ENCODE measurements around the gene SYCE1. TPM values are rescaled to one million over a fixed set of nuclear protein-coding genes. Genes with fewer than 3 reads are reported as not detected.
"Not testable (repeated sequence)": the region's sequence is repeated elsewhere in the genome, so short reads cannot be mapped to it uniquely, and the experiment has no call there.

Gene SYCE1
- total RNA-seq, 1 donor from 2014 or later = 0.26 TPM

DNA sequence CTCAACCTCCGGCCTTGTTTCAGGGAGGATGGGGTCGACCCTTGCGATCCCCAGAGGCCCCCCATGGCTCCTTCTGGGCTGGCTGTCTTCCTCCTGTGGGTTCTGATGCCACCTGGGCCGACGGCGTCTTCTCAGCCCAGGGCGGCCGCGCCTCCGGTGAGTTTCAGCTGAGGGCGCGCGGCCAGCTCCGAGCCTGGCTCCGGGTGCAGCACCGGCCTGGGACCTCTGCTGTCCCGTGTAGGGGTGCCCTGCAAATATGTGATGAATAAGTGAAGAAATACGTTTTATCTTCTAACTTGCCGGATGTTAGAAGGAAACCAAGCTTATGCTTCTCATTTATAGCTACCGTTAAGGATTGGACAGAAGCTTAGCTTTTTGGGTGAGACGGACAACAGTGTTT lies 4.4 kb upstream of the SYCE1 start:
- H3K9me3 Mint-ChIP-seq (ENCODE audit: unreplicated experiment); H3K4me1 Mint-ChIP-seq (ENCODE audit: unreplicated experiment); H3K27ac Mint-ChIP-seq (ENCODE audit: unreplicated experiment); H3K4me3 Mint-ChIP-seq (ENCODE audit: unreplicated experiment); DNase-seq (ENCODE audit: low spot score); H3K27me3 Mint-ChIP-seq (ENCODE audit: unreplicated experiment); H3K36me3 Mint-ChIP-seq (ENCODE audit: low read depth, unreplicated experiment): not testable (repeated sequence)

DNA sequence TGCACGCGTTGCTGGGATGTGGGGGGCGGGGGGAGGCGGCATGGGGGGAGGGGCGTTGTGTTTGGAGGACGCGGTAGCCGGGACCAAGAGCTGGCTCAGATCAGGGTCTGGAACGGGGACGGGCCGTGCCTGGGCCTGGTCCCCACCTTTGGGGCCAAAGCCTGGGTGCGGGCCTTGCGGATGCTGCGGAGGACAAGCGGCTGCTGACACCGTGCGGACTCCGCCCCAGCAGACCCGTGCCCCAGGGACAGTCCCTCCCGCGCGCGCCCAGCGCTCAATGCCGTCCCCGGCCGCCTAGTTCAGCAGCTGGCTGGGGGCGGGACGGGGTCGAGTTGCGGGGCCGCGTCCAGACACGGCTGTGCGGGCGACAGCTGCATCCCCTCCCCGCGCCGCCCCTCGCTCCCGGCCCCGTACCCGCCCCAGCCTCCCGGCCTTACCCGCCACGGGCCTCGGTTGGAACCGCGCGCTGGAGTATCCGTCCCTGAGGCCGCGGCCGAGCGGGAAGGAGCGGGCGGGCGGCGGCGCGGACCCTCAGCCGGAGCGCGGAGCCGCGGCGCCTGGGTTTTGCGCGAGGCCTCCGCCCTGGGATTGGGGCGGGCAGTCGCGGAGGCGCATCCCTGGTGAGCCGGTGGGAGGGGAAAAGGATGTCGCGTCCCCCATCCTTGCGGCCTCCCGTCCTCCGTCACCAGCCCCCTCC lies 3.6 kb upstream of the SYCE1 start:
- not testable (repeated sequence) for H3K4me1 Mint-ChIP-seq (ENCODE audit: unreplicated experiment); DNase-seq (ENCODE audit: low spot score); H3K27me3 Mint-ChIP-seq (ENCODE audit: unreplicated experiment); H3K9me3 Mint-ChIP-seq (ENCODE audit: unreplicated experiment); H3K4me3 Mint-ChIP-seq (ENCODE audit: unreplicated experiment); H3K27ac Mint-ChIP-seq (ENCODE audit: unreplicated experiment); H3K36me3 Mint-ChIP-seq (ENCODE audit: low read depth, unreplicated experiment)

DNA sequence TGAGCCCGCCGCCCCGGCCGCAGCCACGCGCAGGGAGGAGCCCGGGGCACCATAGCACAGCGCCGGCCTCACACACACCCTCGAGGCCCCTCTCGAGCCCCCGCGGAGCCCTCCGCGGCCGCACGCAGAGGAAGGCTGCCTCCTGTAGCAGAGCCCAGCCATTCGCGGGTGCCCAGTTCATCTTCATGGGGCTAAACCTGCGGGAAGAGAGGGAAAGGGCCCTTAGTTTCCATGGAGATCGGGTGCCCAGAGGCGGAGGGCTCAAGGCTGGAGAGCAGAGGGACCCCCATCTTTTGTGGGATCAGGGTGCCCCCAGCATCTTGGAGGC lies 2.9 kb upstream of the SYCE1 start:
- no peak for DNase-seq (ENCODE audit: low spot score)
- H3K27ac Mint-ChIP-seq (ENCODE audit: unreplicated experiment) = no peak overlapping the region
- no peaks in the 10 kb centered on the region for H3K9me3 Mint-ChIP-seq (ENCODE audit: unreplicated experiment)
- H3K4me3 Mint-ChIP-seq (ENCODE audit: unreplicated experiment) = no peak overlapping the region
- TF ChIP-seq, protein P1, sequence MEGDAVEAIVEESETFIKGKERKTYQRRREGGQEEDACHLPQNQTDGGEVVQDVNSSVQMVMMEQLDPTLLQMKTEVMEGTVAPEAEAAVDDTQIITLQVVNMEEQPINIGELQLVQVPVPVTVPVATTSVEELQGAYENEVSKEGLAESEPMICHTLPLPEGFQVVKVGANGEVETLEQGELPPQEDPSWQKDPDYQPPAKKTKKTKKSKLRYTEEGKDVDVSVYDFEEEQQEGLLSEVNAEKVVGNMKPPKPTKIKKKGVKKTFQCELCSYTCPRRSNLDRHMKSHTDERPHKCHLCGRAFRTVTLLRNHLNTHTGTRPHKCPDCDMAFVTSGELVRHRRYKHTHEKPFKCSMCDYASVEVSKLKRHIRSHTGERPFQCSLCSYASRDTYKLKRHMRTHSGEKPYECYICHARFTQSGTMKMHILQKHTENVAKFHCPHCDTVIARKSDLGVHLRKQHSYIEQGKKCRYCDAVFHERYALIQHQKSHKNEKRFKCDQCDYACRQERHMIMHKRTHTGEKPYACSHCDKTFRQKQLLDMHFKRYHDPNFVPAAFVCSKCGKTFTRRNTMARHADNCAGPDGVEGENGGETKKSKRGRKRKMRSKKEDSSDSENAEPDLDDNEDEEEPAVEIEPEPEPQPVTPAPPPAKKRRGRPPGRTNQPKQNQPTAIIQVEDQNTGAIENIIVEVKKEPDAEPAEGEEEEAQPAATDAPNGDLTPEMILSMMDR (IDR thresholded peaks at IDR 0.05; ENCODE audit: unreplicated experiment) = no peak
- H3K4me1 Mint-ChIP-seq (ENCODE audit: unreplicated experiment) = no peaks in the 10 kb centered on the region
- H3K27me3 Mint-ChIP-seq (ENCODE audit: unreplicated experiment) = peaks cover 2% of the 10 kb centered on the region
- H3K36me3 Mint-ChIP-seq (ENCODE audit: low read depth, unreplicated experiment) = no peaks in the 10 kb centered on the region

DNA sequence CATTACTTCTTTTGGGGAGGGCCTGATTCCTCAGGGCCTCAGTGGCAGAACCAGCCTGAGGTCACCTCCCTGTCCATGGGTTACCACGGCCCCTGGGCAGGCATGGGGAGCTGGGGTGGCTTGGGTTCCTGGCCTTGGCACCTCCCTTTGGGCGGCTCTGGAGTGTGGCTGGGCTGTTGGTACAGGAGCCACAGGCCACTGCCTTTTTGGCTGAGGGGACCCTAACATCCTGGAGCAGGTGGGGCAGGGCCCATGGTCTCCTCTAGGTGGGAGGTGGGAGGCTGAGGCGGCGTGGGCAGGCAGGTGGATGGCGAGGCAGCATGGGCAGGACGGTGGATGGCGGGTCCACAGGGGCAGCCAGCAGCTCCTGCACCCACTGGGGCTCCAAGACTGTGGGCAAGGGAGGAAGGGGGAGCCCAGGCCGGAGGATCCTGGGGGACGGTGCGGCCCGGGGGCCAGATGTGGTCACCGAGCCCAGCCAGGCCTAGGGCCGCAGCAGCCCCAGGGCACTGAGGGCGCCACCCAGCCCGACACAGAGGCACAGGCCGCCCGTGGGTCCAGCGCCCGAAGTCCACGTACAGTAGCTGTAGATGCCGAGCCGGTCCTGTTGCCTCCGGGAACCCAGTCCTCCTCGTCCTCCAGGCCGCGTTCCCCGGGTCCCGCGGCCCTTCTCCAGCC lies 2.4 kb upstream of the SYCE1 start:
- Mint-ChIP-seq H3K4me1 (ENCODE audit: unreplicated experiment) (no peaks in the 10 kb centered on the region), H3K9me3 (ENCODE audit: unreplicated experiment) (no peaks in the 10 kb centered on the region), H3K27ac (ENCODE audit: unreplicated experiment) (no peak overlapping the region), H3K36me3 (ENCODE audit: low read depth, unreplicated experiment) (no peaks in the 10 kb centered on the region), H3K27me3 (ENCODE audit: unreplicated experiment) (peaks cover 2% of the 10 kb centered on the region), H3K4me3 (ENCODE audit: unreplicated experiment) (no peak overlapping the region)
- TF ChIP-seq, protein P1 (IDR thresholded peaks at IDR 0.05; ENCODE audit: unreplicated experiment) = no peak
- no peak for DNase-seq (ENCODE audit: low spot score)

DNA sequence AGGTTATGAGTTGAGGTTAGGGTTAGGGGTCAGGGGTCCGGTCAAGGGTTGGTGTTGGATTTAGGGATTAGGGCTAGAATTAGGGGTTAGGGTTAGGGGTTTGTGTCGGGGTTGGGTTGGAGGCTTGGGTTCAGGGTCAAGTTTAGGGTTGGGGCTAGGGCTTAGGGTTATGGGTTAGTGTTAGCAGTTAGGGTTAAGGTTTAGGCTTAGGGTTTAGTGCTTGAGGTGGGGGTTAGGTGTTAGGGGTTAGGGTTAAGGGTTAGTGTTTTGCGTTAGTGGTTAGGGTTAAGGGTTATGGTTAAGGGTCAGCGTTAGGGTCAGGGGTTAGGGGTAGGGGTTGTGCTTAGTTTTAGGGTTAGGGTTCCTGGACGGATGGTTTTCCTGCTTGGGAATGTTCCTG lies 1.7 kb upstream of the SYCE1 start:
- Mint-ChIP-seq H3K27ac (ENCODE audit: unreplicated experiment) (no peak overlapping the region), H3K27me3 (ENCODE audit: unreplicated experiment) (peaks cover 2% of the 10 kb centered on the region), H3K4me1 (ENCODE audit: unreplicated experiment) (no peaks in the 10 kb centered on the region), H3K36me3 (ENCODE audit: low read depth, unreplicated experiment) (no peaks in the 10 kb centered on the region), H3K4me3 (ENCODE audit: unreplicated experiment) (no peak overlapping the region), H3K9me3 (ENCODE audit: unreplicated experiment) (no peaks in the 10 kb centered on the region)
- TF ChIP-seq, protein P1 (IDR thresholded peaks at IDR 0.05; ENCODE audit: unreplicated experiment) = no peak
- DNase-seq (ENCODE audit: low spot score) = no peak

DNA sequence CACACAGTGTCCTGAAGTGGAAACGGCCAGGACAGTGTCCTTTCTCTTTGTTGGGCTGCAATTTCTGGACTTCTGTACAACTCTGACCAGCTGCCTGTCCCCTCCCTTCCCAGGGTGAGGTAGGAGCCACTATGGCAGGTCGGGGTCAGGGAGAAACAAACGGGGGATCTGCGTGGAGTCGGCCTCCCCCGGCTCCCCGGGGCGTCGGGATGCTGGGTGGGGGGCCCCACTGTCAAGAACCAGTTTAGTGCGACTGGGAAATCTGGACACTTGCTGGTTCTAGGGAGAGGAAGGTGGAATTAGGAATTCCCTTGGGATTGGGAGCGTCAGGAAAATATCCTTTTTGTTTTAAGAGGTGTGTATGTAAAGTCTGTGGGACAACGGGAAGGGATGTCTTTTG lies 567 bp downstream of the SYCE1 start:
- Mint-ChIP-seq H3K4me3 (ENCODE audit: unreplicated experiment) (no peak overlapping the region), H3K36me3 (ENCODE audit: low read depth, unreplicated experiment) (no peaks in the 10 kb centered on the region), H3K27me3 (ENCODE audit: unreplicated experiment) (peaks cover 4% of the 10 kb centered on the region), H3K4me1 (ENCODE audit: unreplicated experiment) (no peaks in the 10 kb centered on the region), H3K27ac (ENCODE audit: unreplicated experiment) (no peak overlapping the region), H3K9me3 (ENCODE audit: unreplicated experiment) (no peaks in the 10 kb centered on the region)
- DNase-seq (ENCODE audit: low spot score) = no peak
- TF ChIP-seq, protein P1 (IDR thresholded peaks at IDR 0.05; ENCODE audit: unreplicated experiment) = no peak

Measured in endothelial cell (in vitro differentiated cells).